Prostate gland (tissue), 2 donors: ENCODE measurements around the gene SOX12. TPM values are rescaled to one million over a fixed set of nuclear protein-coding genes. Genes with fewer than 3 reads are reported as not detected.

Source experiments
- DNase-seq: peaks from one replicate; pipeline ENCODE4 v3.0.0-alpha.2; 2019; ENCODE audit warnings: low spot score
- H3K27ac ChIP-seq, 2 donors: fragments of 200-600 bp; sonication (generic); 2 replicates each; pipeline ENCODE4 v1.5.1; 2017 to 2019
- H3K27me3 ChIP-seq: fragments of 200-600 bp; sonication (generic); replicated peaks from 2 replicates; pipeline ENCODE4 v1.5.1; 2019; ENCODE audit not compliant: insufficient read depth
- H3K36me3 ChIP-seq, 2 donors: fragments of 200-600 bp; sonication (generic); 1 replicate in 1 of 2; 2 replicates in 1 of 2; pipeline versions ENCODE4 v1.5.1 to v1.8.1; 2017 to 2019
- H3K4me1 ChIP-seq: fragments of 200-600 bp; sonication (generic); replicated peaks from 2 replicates; pipeline ENCODE4 v1.5.1; 2019
- H3K4me3 ChIP-seq, 2 donors: fragments of 200-600 bp; sonication (generic); 2 replicates each; pipeline ENCODE4 v1.5.1; 2017 to 2019
- H3K9me3 ChIP-seq: fragments of 200-600 bp; sonication (generic); 2 replicates; pipeline ENCODE4 v1.5.1; 2017
- POLR2A ChIP-seq: fragments of 450-650 bp; IDR thresholded peaks from one replicate; pipeline ENCODE4 v1.6.1; 2016; ENCODE audit warnings: antibody characterized with exemption, mild to moderate bottlenecking
- POLR2AphosphoS5 ChIP-seq: sonication (generic); formaldehyde crosslinking; IDR thresholded peaks from one replicate; pipeline ENCODE4 v1.6.1; 2017; ENCODE audit warnings: antibody characterized with exemption
- WGBS: methylation state at CpG from one replicate; pipeline ENCODE4 v1.1.5; 2018; 5-methylcytosine and 5-hydroxymethylcytosine counted together
- intact Hi-C: fragments of 100-400 bp; cut with DNase I; formaldehyde crosslinking; loops from one replicate; pipeline ENCODE4 v1.14.2; 2022
- total RNA-seq, 2 donors: library from RNA; depleted of rRNA; stranded (reverse); fragments of >200 nt; gene quantifications; one replicate each; pipeline ENCODE4 v1.1.0, GENCODE V29; 2016
- TF ChIP-seq, protein P1 (sequence below), 4 experiments: fragments of 200-600 bp in 2 of 4; fragments of 450-650 bp in 2 of 4; sonication (generic) in 2 of 4; IDR thresholded peaks; 1 replicate in 3 of 4; 2 replicates in 1 of 4; pipeline ENCODE4 v1.5.1; 2016 to 2019; ENCODE audit warnings: antibody characterized with exemption in 4 of 4, mild to moderate bottlenecking in 2 of 4, moderate library complexity in 2 of 4

The SOX12 gene
- total RNA-seq, 2 donors from 2014 or later, result 10.7 to 21.0 TPM

DNA sequence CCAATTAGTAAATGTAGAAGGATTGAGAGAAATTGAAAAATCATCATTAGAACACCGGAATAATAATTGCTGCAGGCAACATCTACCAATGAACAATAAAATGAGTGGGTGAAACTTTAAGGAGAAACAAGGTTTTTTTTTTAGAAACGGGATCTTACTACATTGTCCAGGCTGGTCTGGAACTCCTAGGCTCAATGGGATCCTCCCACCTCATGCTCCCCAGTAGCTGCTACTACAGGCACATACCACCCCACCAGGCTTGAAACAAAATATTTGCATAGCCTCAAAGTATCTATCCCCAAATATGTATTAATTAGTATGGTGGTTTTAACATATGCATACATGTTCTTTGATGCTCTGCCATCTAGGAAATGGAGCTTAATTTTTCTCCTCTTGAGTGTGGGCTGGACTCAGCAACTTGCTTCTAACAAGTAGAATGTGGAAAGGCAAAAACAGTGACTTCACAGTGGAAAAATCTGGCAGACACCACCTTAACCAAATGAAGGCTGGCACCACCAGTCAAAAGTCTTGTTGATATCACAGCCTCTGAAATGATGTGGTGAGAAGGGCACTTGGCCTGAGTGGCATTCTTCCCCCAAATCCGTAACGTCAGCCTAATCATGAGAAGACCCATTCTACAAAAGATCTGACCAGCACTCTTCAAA lies 33.7 kb downstream of the SOX12 start:
- Histone ChIP-seq H3K27ac (no peak overlapping the region), H3K27me3 (no peaks in the 10 kb centered on the region), H3K4me3 (no peak overlapping the region), H3K4me1 (no peaks in the 10 kb centered on the region), H3K36me3 (no peaks in the 10 kb centered on the region), H3K9me3 (no peaks in the 10 kb centered on the region)
- intact Hi-C loops, result loop anchor here (5.0 to 10.0 kb wide), 2 partner anchors 288 to 376 kb away; no protein-coding TSS in a partner anchor
- no peak for DNase-seq
- 79% methylated on average over 4 of the region's 4 CpGs for WGBS
- no peak for TF ChIP-seq POLR2AphosphoS5

DNA sequence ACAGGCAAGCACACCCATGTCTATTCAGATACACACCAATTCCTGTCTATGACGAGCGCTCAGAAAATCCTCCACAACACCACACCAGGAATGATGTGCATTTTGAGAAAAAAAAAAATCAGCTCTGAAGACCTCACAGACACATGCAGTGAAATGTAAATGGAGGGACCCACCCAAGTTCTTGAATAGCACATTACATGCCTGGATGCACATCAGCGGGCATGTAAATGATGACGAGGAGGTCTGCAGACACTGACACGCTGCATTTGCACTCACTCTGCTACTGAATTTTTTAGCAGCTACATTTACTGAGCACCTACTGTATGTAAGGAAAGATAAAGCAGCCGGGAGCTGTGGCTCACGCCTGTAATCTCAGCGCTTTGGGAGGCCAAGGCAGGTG lies 36.2 kb downstream of the SOX12 start:
- intact Hi-C loops, result no loop called here
- Histone ChIP-seq H3K27me3 (no peaks in the 10 kb centered on the region), H3K27ac (no peak overlapping the region), H3K36me3 (no peaks in the 10 kb centered on the region), H3K9me3 (no peaks in the 10 kb centered on the region), H3K4me1 (no peaks in the 10 kb centered on the region), H3K4me3 (no peak overlapping the region)
- DNase-seq, result no peak
- TF ChIP-seq, protein P1, sequence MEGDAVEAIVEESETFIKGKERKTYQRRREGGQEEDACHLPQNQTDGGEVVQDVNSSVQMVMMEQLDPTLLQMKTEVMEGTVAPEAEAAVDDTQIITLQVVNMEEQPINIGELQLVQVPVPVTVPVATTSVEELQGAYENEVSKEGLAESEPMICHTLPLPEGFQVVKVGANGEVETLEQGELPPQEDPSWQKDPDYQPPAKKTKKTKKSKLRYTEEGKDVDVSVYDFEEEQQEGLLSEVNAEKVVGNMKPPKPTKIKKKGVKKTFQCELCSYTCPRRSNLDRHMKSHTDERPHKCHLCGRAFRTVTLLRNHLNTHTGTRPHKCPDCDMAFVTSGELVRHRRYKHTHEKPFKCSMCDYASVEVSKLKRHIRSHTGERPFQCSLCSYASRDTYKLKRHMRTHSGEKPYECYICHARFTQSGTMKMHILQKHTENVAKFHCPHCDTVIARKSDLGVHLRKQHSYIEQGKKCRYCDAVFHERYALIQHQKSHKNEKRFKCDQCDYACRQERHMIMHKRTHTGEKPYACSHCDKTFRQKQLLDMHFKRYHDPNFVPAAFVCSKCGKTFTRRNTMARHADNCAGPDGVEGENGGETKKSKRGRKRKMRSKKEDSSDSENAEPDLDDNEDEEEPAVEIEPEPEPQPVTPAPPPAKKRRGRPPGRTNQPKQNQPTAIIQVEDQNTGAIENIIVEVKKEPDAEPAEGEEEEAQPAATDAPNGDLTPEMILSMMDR (IDR thresholded peaks at IDR 0.05), result no peak
- whole genome bisulfite sequencing, result 85% methylated on average over 8 of the region's 8 CpGs

DNA sequence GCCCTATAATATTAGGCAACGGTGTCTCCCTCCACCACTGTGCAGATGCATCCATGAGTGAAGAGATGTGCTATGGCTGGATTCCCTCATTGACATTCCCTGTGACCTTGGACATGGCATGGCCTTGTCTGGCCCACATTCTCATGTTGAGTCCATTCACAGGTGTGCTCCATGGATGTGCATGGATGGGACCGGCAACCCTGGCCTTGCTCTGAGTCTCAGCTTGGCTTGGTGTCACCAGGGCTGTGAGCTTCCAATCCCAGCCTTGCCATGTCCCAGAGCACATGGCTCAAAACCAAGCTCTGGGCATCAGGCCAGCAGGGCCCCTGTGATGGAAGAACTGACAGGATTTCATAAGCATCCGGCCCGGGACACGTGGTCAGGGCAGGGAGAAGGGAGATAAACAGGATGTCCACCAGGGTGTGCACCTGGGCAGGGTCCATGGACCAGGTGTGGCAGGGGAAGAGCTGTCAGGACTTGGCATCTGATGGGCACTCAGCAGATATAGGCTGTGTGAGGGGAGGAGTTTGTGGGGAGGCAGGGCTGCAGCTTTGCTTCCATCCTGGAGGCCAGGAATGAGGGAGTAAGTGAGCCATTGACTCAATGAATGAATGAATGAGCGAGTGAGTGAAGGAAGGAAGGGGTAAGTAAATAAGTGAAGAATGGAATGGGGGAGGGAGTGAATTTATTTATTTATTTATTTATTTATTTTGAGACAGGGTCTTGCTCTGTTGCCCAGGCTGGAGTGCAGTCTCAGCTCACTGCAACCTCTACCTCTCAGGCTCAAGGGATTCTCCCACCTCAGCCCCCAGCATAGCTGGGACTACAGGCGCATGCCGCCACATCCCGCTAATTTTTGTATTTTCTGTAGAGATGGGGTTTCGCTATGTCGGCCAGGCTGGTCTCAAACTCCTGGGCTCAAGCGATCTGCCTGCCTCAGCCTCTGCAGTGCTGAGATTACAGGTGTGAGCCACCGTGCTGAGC lies 37.2 kb downstream of the SOX12 start:
- WGBS, result 60% methylated on average over 13 of the region's 13 CpGs
- intact Hi-C loops, result no loop called here
- no peak overlapping the region for H3K4me3 ChIP-seq
- TF ChIP-seq POLR2AphosphoS5 (peak; percentile 97), POLR2A (no peak)
- TF ChIP-seq, protein P1 (IDR thresholded peaks at IDR 0.05), result peak in 3 of 4 experiments; percentile 33 to 76 (median 76)
- peak overlapping the region in 1 of 2 donors; percentile 27 for H3K27ac ChIP-seq
- no peaks in the 10 kb centered on the region for H3K36me3 ChIP-seq
- peaks cover 2% of the 10 kb centered on the region for H3K4me1 ChIP-seq
- H3K9me3 ChIP-seq, result no peaks in the 10 kb centered on the region
- DNase-seq, result peak; percentile 96
- H3K27me3 ChIP-seq, result no peaks in the 10 kb centered on the region

DNA sequence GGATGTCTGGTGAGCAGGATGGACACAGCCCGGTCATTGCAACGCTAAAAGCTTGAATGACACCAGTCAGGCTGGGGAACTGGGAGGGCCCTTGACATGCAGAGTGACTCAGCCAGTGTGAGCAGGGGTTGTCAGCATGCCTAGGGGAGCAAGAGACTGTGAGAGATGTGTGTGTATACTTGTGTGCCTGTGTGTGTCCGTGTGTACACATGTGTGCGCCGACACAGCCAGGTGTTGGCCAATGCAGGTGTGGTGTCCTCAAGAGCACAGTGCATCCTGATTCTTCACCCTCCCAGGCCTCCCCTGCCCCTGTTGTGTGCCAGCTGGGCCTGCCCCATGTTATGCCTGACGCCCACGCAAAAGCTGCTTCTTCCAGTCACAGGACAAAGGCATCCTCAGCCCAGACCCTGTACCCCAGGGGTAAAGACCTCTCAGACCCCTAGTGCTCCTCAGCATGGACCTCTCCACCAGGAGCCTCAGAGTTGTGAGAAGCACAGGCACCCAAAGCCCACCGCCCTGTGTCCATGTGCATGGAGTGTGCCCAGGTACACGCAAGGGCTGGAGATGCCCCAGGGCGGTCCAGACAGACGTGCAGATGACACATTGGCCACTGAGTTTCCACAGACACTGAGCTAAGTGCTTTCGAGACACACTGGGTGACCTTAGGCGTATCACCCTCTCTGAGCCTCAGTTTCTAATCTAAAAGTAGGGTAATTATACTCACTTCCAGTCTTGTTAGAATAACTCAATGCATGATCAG lies 38.1 kb downstream of the SOX12 start:
- intact Hi-C loops, result no loop called here
- TF ChIP-seq POLR2A, result no peak
- TF ChIP-seq, protein P1 (IDR thresholded peaks at IDR 0.05), result no peak
- no peak for TF ChIP-seq POLR2AphosphoS5
- no peaks in the 10 kb centered on the region for H3K27me3 ChIP-seq
- no peaks in the 10 kb centered on the region for H3K36me3 ChIP-seq
- H3K9me3 ChIP-seq, result no peaks in the 10 kb centered on the region
- peaks cover 2% of the 10 kb centered on the region for H3K4me1 ChIP-seq
- no peak overlapping the region for H3K4me3 ChIP-seq
- 88% methylated on average over 12 of the region's 13 CpGs for WGBS
- no peak overlapping the region for H3K27ac ChIP-seq
- no peak for DNase-seq
